GM10248 (cell line): ENCODE measurements around the gene MED20.

Experiments
- CTCF ChIA-PET: fragments of 300-600 bp; sonication (Branson Sonifier 250); formaldehyde crosslinking; extraction: SDS; loops from one replicate; lab custom pipeline; 2021; ENCODE audit warnings: antibody characterized with exemption; lab: Yijun Ruan, JAX
- POLR2A ChIA-PET: fragments of 350-650 bp; sonication (Branson Sonifier 250); formaldehyde crosslinking; extraction: SDS; loops from one replicate; lab custom pipeline; 2020; ENCODE audit warnings: antibody characterized with exemption; lab: Yijun Ruan, JAX
- DNase-seq: peaks from one replicate; pipeline ENCODE4 v3.0.0; 2012; ENCODE audit errors: extremely low spot score
- CTCF ChIP-seq: IDR thresholded peaks from 2 replicates; pipeline ENCODE4 v1.5.1; 2012; ENCODE audit warnings: mild to moderate bottlenecking, low read depth; ENCODE audit errors: extremely low read depth, missing control alignments, control extremely low read depth

MED20 gene

GRCh38 chr6:41934278-41935192 is 13.6 kb upstream of the MED20 start:
- POLR2A ChIA-PET, result no interaction called here
- TF ChIP-seq CTCF, result no peak
- CTCF ChIA-PET, result interaction anchor here (1.1 to 8.3 kb wide), 11 partner anchors 12 to 147 kb away, joined by 3 to 116 read pairs (median 6); partner anchors contain the start of genes BYSL, MED20, TAF8 and TOMM6
- no peak for DNase-seq

GRCh38 chr6:41932378-41932777 is 11.4 kb upstream of the MED20 start:
- DNase-seq, result no peak
- CTCF ChIA-PET, result interaction anchor here (1.1 to 8.3 kb wide), 5 partner anchors 6 to 145 kb away, joined by 7 to 116 read pairs (median 26); partner anchors contain the start of genes BYSL, MED20 and TOMM6
- POLR2A ChIA-PET, result no interaction called here
- no peak for TF ChIP-seq CTCF

- no peak for DNase-seq
- ChIA-PET POLR2A (no interaction called here), CTCF (interaction anchor here (2.4 to 8.3 kb wide), 3 partner anchors 7 to 113 kb away, joined by 12 to 116 read pairs (median 47); partner anchors contain the start of genes BYSL and MED20)
- TF ChIP-seq CTCF, result no peak
Observed at GRCh38 chr6:41931792-41932191, 10.9 kb upstream of the MED20 start.

GRCh38 chr6:41929924-41930323 is 9.0 kb upstream of the MED20 start:
- CTCF ChIA-PET, result interaction anchor here (1.3 to 8.3 kb wide), 4 partner anchors 7 to 129 kb away, joined by 3 to 116 read pairs (median 26); partner anchors contain the start of genes BYSL and MED20

GRCh38 chr6:41927253-41927652 is 6.3 kb upstream of the MED20 start:
- ChIA-PET CTCF (interaction anchor here (1.0 to 6.1 kb wide), 5 partner anchors 11 to 116 kb away, joined by 3 to 47 read pairs (median 5); no protein-coding TSS in a partner anchor), POLR2A (no interaction called here)
- TF ChIP-seq CTCF, result no peak
- no peak for DNase-seq

More at GRCh38 chr6:41929924-41930323, 9.0 kb upstream of the MED20 start:
- no peak for DNase-seq
- no peak for TF ChIP-seq CTCF
- POLR2A ChIA-PET, result no interaction called here

- DNase-seq, result no peak
- TF ChIP-seq CTCF, result no peak
Observed at GRCh38 chr6:41922154-41922553, 1.2 kb upstream of the MED20 start.

More at GRCh38 chr6:41922154-41922553, 1.2 kb upstream of the MED20 start:
- ChIA-PET CTCF (interaction anchor here (0.6 to 5.8 kb wide), 14 partner anchors 11 to 292 kb away, joined by 3 to 116 read pairs (median 16); partner anchors contain the start of genes TOMM6 and USP49), POLR2A (interaction anchor here (1.3 kb wide), 1 partner anchor 27 kb away, joined by 4 read pairs; no protein-coding TSS in a partner anchor)
